Measurements from ENCODE around the gene LRRC7.

LRRC7 gene

DNA sequence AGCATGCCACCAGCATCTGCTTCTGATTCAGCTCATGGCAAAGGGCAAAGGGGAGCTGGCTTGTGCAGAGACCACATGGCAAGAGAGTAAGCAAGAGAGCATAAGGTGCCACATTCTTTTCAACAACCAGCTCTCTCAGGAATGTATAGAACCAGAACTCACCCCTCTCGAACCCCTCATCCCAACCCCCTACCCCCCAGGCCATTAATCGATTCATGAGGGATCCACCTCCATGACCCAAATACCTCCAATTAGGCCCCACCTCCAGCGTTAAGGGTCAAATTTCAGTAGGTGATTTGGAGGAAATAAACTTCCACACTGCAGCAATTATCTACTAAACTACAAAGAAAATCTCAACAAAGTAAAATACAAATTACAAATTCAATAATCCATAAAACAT, 32.2 kb upstream of the LRRC7 start:
- Histone ChIP-seq H3K27ac (ENCODE audit: low read length) (no peak overlapping the region), H3F3A (ENCODE audit: insufficient read depth, low read length) (no peaks in the 10 kb centered on the region), H3K79me2 (ENCODE audit: low read length) (no peaks in the 10 kb centered on the region), H3K9ac (ENCODE audit: low read length) (no peak overlapping the region), H3K4me3 (ENCODE audit: low read length) (no peak overlapping the region), H3K4me2 (ENCODE audit: low read depth, low read length) (no peak overlapping the region), H3K27me3 (replicated peaks; ENCODE audit: insufficient read depth, low read length) (no peaks in the 10 kb centered on the region), H4K20me1 (ENCODE audit: insufficient read depth, low read length) (no peaks in the 10 kb centered on the region), H3K4me1 (ENCODE audit: low read length) (no peaks in the 10 kb centered on the region), H3K36me3 (replicated peaks; ENCODE audit: insufficient read depth, low read length) (no peaks in the 10 kb centered on the region), H2AFZ (ENCODE audit: low read length) (no peak overlapping the region), H3K9me2 (replicated peaks; ENCODE audit: insufficient read depth, low read length) (no peaks in the 10 kb centered on the region), H3K9me3 (replicated peaks; ENCODE audit: insufficient read depth, low read length) (no peaks in the 10 kb centered on the region; the same call in 1 of the 2 replicates)
- TF ChIP-seq, protein P1, sequence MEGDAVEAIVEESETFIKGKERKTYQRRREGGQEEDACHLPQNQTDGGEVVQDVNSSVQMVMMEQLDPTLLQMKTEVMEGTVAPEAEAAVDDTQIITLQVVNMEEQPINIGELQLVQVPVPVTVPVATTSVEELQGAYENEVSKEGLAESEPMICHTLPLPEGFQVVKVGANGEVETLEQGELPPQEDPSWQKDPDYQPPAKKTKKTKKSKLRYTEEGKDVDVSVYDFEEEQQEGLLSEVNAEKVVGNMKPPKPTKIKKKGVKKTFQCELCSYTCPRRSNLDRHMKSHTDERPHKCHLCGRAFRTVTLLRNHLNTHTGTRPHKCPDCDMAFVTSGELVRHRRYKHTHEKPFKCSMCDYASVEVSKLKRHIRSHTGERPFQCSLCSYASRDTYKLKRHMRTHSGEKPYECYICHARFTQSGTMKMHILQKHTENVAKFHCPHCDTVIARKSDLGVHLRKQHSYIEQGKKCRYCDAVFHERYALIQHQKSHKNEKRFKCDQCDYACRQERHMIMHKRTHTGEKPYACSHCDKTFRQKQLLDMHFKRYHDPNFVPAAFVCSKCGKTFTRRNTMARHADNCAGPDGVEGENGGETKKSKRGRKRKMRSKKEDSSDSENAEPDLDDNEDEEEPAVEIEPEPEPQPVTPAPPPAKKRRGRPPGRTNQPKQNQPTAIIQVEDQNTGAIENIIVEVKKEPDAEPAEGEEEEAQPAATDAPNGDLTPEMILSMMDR (IDR thresholded peaks at IDR 0.05; ENCODE audit: low read length): no peak
- TF ChIP-seq EZH2phosphoT487 (IDR thresholded peaks at IDR 0.05; ENCODE audit: low read length) (no peak), EZH2 (optimal IDR thresholded peaks at IDR 0.05; ENCODE audit: low read depth, low read length) (no peak)
- no peak for DNase-seq

DNA sequence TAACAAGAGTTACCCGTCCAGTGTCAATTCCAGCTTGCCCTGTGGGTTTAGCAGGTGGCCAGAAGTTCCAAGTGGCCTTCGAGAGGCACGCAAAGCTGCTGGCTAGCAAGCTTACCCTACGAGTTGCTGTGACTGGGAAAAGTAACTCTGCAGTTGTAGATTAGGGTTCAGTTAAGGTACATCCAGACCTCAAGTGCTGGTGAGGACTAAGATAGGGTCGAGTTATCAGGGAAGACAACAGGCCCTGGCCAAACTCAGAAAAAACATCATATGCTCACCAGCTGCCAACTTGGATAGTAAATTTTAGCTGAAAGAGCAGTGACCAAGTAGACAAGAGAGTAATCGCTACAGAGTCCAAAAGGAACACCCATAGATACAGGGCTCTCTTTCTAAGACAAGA, 27.7 kb upstream of the LRRC7 start:
- Histone ChIP-seq H3K27ac (ENCODE audit: low read length) (no peak overlapping the region), H3K9me3 (replicated peaks; ENCODE audit: insufficient read depth, low read length) (no peaks in the 10 kb centered on the region; the same call in 1 of the 2 replicates), H3K79me2 (ENCODE audit: low read length) (no peaks in the 10 kb centered on the region), H3K9ac (ENCODE audit: low read length) (no peak overlapping the region), H3K9me2 (replicated peaks; ENCODE audit: insufficient read depth, low read length) (no peaks in the 10 kb centered on the region), H2AFZ (ENCODE audit: low read length) (no peak overlapping the region), H4K20me1 (ENCODE audit: insufficient read depth, low read length) (no peaks in the 10 kb centered on the region), H3K4me1 (ENCODE audit: low read length) (no peaks in the 10 kb centered on the region), H3K4me3 (ENCODE audit: low read length) (no peak overlapping the region), H3K27me3 (replicated peaks; ENCODE audit: insufficient read depth, low read length) (no peaks in the 10 kb centered on the region), H3F3A (ENCODE audit: insufficient read depth, low read length) (no peaks in the 10 kb centered on the region), H3K36me3 (replicated peaks; ENCODE audit: insufficient read depth, low read length) (no peaks in the 10 kb centered on the region), H3K4me2 (ENCODE audit: low read depth, low read length) (no peak overlapping the region)
- TF ChIP-seq, protein P1 (IDR thresholded peaks at IDR 0.05; ENCODE audit: low read length): no peak
- TF ChIP-seq EZH2phosphoT487 (IDR thresholded peaks at IDR 0.05; ENCODE audit: low read length) (no peak), EZH2 (optimal IDR thresholded peaks at IDR 0.05; ENCODE audit: low read depth, low read length) (no peak)
- DNase-seq: no peak

DNA sequence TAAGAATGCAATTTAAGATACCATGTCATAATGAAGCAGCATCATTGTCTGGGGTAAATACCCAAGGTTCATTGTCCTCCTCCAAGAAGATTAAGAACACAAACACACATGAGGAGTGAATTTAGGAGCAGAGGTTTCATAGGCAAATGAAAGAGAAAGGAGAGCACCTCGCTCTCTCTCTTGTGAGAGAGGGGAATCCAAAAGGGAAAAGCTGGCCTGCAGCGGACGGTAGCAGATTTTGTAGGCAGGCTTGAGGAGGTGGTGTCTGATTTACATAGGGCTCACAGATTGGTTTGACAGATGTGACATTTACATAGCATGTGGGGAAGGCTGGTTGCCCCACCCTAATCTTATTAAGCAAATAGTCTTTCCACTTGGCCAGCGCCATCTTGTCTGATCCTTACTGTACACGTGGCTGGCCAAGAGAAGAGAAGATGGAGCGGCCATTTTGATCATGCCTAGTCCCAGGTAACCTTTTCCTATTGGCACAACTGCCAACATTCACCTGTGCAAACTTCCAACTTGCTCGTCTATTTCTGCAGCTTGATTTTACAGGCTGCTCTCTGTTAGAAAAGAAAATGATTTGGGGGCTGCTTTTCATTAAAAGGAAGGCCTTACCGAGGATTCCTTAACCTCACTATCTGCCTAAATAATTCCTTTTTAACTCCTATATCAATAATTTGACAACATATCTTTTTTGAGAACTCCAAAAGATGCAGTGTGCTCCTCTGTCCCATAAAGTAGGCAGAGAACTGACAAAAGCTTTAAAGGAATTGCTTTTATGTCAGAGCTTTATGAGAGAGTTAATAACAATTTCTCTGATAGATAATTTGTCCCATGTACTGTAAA, 16.0 kb upstream of the LRRC7 start:
- Histone ChIP-seq H3F3A (ENCODE audit: insufficient read depth, low read length) (no peaks in the 10 kb centered on the region), H3K9ac (ENCODE audit: low read length) (no peak overlapping the region), H3K9me2 (replicated peaks; ENCODE audit: insufficient read depth, low read length) (no peaks in the 10 kb centered on the region), H3K4me2 (ENCODE audit: low read depth, low read length) (no peak overlapping the region), H3K9me3 (replicated peaks; ENCODE audit: insufficient read depth, low read length) (no peaks in the 10 kb centered on the region), H3K4me1 (ENCODE audit: low read length) (no peaks in the 10 kb centered on the region), H3K27ac (ENCODE audit: low read length) (no peak overlapping the region), H4K20me1 (ENCODE audit: insufficient read depth, low read length) (no peaks in the 10 kb centered on the region), H3K4me3 (ENCODE audit: low read length) (no peak overlapping the region), H2AFZ (ENCODE audit: low read length) (no peak overlapping the region), H3K36me3 (replicated peaks; ENCODE audit: insufficient read depth, low read length) (no peaks in the 10 kb centered on the region), H3K27me3 (replicated peaks; ENCODE audit: insufficient read depth, low read length) (no peaks in the 10 kb centered on the region), H3K79me2 (ENCODE audit: low read length) (no peaks in the 10 kb centered on the region)
- DNase-seq: no peak
- TF ChIP-seq EZH2phosphoT487 (IDR thresholded peaks at IDR 0.05; ENCODE audit: low read length): no peak

DNA sequence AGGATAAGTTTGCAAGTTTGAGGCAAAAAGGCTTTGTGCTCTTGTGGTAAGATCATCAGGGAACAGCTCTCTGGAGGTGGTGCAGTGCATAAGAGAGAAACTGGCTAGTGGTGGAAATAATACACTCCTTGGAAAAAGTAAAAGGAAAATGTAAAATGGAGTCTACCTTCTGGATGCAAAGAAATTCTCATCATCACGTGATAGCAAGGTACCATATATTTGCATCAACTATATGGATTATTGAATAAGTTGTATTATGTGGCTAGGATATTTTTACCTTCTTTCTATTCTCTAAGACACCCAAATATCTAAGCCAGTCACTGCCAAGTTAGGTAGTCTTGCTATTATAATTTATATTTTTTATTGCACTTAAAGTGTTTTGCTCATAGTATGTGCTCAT, 14.0 kb upstream of the LRRC7 start:
- Histone ChIP-seq H3K79me2 (ENCODE audit: low read length) (no peaks in the 10 kb centered on the region), H3K9ac (ENCODE audit: low read length) (no peak overlapping the region), H3K4me3 (ENCODE audit: low read length) (no peak overlapping the region), H4K20me1 (ENCODE audit: insufficient read depth, low read length) (no peaks in the 10 kb centered on the region), H3K36me3 (replicated peaks; ENCODE audit: insufficient read depth, low read length) (no peaks in the 10 kb centered on the region), H2AFZ (ENCODE audit: low read length) (no peak overlapping the region), H3K9me2 (replicated peaks; ENCODE audit: insufficient read depth, low read length) (no peaks in the 10 kb centered on the region), H3K4me2 (ENCODE audit: low read depth, low read length) (no peak overlapping the region), H3K4me1 (ENCODE audit: low read length) (no peaks in the 10 kb centered on the region), H3F3A (ENCODE audit: insufficient read depth, low read length) (no peaks in the 10 kb centered on the region), H3K27ac (ENCODE audit: low read length) (no peak overlapping the region), H3K9me3 (replicated peaks; ENCODE audit: insufficient read depth, low read length) (no peaks in the 10 kb centered on the region), H3K27me3 (replicated peaks; ENCODE audit: insufficient read depth, low read length) (no peaks in the 10 kb centered on the region)
- TF ChIP-seq, protein P1 (IDR thresholded peaks at IDR 0.05; ENCODE audit: low read length): no peak
- TF ChIP-seq EZH2phosphoT487 (IDR thresholded peaks at IDR 0.05; ENCODE audit: low read length): no peak
- no peak for TF ChIP-seq EZH2 (optimal IDR thresholded peaks at IDR 0.05; ENCODE audit: low read depth, low read length)
- DNase-seq: no peak
